KBM-7 (cell line): Measurements from ENCODE around the gene KNTC1.

Source experiments
- DNase-seq: peaks from one replicate; pipeline ENCODE4 v3.0.0-alpha.2; 2015
- in situ Hi-C: fragments of 300-500 bp; cut with MboI; formaldehyde crosslinking; loops from 2 replicates; pipeline ENCODE4 v1.14.3; 2020; ENCODE audit warnings: low sequenced_read_pairs, low pct_unique_long_range_greater_than_20kb, mixed read lengths

Gene KNTC1

DNA sequence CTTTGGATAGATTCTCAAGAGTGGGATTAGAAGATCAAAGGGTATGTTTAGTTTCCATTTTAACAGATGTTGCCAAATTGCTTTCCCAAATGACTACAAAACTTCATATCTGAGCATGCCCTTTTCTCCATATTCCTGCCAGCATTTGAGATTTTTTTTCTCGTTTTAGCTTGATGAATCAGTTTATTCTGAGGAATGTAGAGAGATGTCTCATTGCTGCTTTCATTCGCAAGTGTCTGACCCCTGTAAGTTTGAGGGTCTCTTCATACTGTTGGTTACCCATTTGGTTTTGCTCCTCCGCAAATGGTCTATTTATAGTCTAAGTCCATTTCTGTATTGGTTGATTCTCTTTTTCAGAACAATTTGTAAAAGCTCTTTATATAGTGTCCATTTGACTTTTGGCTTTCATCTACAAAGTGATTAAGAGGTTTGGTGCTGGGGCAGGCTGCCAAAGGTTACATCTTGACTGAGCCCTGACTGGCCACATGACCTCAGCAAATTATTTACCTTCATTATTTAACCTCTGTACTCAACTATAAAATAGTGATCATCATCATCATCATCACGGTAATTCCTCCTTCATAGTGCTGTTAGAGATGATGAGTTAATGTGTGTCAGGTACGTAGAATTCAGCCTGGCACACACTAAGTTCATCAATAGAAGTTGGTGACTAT lies 142.5 kb downstream of the KNTC1 start:
- in situ Hi-C loops = no loop called here
- no peak for DNase-seq

DNA sequence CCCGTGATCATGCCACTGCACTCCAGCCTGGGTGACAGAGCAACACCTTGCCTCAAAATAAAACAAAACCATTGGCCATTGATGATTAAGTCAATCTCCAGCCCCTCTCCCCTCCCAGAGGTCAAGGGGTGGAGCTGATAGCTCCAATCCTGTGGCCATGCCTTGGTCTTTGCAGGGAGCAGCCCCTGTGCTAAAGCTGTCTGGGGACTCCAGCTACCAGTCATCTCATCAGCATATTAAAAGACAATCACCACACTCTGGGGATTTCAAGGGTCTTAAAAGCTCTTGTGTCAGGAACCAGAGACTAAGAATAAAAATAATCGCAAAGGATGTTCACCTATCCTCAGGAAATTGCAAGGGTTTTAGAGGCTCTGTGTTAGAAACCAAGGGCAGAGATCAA lies 145.5 kb downstream of the KNTC1 start:
- no peak for DNase-seq
- in situ Hi-C loops = no loop called here
